GM12872 (cell line): ENCODE results near the gene TOMM5.

Experiments used
- TF ChIP-seq, protein P1 (sequence below): IDR thresholded peaks from 3 replicates; pipeline ENCODE4 v1.5.1; 2011; ENCODE audit warnings: low read depth, mild to moderate bottlenecking, low read length, moderate library complexity; ENCODE audit not compliant: insufficient read depth

The TOMM5 gene

DNA sequence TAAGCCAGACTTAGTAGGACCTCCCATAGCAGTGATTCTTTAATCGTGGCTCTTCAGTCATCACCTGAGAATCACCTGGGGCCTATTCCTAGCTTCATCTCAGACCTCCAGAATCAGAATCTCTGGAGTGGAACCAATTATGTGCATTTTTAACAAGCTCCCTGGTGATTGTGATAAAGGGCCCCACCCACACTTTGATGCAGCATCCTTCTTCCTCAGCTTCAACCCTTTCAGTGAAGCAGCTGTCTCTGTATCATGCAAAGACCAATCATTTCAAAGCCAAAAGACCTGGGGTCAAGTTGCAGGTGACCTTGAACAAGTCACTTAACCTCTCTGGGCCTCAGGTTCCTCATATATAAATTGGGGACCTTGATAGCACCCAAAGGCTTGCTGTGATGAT is 33.3 kb downstream of the TOMM5 start:
- TF ChIP-seq, protein P1, sequence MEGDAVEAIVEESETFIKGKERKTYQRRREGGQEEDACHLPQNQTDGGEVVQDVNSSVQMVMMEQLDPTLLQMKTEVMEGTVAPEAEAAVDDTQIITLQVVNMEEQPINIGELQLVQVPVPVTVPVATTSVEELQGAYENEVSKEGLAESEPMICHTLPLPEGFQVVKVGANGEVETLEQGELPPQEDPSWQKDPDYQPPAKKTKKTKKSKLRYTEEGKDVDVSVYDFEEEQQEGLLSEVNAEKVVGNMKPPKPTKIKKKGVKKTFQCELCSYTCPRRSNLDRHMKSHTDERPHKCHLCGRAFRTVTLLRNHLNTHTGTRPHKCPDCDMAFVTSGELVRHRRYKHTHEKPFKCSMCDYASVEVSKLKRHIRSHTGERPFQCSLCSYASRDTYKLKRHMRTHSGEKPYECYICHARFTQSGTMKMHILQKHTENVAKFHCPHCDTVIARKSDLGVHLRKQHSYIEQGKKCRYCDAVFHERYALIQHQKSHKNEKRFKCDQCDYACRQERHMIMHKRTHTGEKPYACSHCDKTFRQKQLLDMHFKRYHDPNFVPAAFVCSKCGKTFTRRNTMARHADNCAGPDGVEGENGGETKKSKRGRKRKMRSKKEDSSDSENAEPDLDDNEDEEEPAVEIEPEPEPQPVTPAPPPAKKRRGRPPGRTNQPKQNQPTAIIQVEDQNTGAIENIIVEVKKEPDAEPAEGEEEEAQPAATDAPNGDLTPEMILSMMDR = no peak

DNA sequence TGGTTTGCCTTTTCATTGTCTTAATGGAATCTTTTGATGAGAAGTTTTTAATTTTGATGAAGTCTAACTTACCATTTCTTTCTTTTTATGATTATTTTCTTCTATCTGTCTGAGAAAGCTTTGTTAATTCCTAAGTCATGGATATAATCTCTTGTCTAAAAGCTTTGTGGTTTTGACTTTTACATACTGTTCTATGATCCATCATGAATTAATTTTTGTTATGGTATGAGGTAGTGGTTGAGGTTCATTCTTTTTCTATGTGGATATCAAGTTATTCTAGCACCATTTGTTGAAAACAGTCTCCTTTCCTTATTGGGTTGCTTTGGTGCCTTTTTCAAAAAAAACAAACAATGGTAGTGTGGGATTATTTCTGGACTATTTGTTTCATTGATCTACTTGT is 36.6 kb downstream of the TOMM5 start:
- TF ChIP-seq, protein P1 = no peak

DNA sequence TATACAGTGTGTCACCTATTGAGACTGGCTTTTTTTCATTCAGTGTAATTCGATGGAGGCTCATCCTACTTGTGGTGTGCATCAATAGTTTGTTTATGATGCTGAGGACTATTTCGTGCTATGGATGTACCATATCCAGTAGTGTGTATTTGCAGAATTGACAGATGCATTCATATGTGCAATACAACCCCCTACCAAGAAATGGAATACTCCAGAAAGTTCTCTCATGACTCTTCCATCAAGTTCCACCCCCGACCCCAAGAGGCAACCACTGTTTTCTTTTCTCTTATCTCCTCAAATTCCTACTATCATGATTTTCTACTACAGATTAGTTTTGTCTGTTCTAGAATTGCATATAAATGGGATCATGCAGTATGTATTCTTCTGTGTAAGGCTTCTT is 38.1 kb downstream of the TOMM5 start:
- TF ChIP-seq, protein P1 = no peak

DNA sequence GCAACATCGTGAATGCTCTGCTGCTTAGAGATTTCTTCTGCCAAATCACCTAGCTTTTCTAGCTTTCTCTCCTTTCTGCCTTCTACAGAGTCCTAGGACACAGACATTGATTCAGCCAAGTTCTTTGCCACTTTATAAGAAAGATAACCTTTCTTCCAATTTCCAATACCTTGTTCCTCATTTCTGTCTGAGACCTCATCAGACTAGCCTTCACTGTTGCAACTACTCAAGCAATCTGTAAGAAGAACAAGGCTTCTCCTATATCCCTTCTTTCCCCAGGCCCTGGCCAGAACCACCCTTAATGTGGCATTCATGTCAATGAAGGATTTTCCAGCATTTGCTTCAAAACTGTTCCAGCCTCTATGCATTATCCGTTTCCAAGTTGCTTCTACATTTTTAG is 40.5 kb downstream of the TOMM5 start:
- TF ChIP-seq, protein P1 = no peak

DNA sequence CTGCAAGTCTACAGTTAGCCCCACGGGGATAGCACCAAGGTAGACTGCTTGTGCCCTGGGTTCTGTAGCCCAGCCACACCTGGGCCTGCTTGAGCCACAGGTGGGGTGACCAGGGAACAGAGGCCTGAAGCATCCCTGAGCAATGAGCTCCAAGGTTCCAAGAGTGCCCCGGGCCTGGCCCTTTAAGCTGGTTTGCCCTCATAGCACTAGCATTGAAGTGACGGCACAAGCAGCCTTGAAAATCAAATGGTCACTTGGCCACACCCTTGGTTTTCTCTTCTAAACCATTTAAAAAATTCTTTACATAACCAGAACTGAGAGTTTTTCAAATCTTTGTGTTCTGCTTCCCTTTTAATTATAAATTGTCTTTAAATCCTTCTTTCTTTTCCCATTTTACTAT is 40.9 kb downstream of the TOMM5 start:
- TF ChIP-seq, protein P1 = no peak

DNA sequence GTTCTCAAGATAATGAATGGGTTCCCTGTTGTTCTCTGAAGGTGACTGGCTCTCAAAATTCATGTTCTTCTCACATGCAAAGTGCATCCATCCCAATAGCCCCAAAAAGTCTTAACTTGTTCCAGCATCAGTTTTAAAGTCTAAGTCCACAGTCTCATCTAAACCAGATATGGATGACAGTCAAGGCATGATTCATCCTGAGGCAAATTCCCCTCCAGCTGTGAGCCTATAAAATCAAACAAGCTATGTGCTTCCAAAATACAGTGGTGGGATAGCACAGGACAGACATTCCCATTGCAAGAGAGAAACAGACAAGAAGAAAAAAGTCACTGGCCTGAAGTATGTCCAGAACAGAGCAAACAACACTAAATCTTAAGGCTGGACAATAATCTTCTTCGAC is 41.6 kb downstream of the TOMM5 start:
- TF ChIP-seq, protein P1 = no peak

DNA sequence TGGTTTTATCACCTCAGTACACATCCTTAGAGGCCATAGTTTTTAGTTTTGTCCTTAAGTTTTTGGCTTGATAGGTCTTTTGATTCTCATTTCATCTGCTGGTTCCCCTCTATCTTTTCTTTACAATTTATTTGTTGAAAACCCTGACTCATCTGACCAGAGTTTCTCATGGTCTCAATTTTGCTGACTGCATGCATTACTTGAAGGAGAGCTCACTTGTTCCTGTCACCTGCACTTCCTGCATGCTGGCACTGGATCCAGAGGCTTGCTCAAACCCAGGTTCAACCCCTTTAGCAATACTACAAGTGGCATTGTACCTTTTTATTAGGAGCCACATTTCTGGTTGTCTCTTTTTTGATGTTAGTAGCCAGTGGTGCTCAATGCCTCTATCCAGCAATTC is 42.9 kb downstream of the TOMM5 start:
- TF ChIP-seq, protein P1 = no peak

DNA sequence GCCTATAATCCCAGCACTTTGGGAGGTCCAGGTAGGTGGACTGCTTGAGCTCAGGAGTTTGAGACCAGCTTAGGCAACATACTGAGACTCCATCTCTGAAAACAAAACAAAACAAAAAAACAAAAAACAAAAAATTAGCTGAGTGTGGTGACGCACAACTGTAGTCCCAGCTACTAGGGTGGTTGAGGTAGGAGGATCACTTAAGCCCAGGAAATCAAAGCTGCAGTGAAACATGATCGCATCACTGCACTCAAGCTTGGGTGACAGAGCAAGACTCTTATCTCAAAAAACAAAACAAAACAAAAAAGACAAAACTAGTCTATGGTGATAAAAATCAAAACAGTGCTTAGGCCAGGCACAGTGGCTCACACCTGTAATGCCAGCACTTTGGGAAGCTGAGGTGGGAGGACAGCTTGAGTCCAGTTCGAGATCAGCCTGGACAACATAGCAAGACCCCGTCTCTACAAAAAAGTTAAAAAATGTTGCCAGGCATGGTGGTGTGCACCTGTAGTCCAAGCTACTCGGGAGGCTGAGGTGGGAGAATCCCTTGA is 45.0 kb downstream of the TOMM5 start:
- TF ChIP-seq, protein P1 = no peak
